HL-60 (cell line): ENCODE measurements around the gene ATP1B3.

ENCODE experiments used
- DNase-seq, 2 experiments: peaks; one replicate each; pipeline ENCODE4 v3.0.0-alpha.2; 2010 to 2020; ENCODE audit warnings: low read depth in 1 of 2, low spot score in 1 of 2
- H3K27ac ChIP-seq: fragments of 250-450 bp; sonication (Bioruptor Pico); replicated peaks from 2 replicates; pipeline ENCODE4 v1.5.1; 2020; ENCODE audit warnings: mild to moderate bottlenecking, moderate library complexity
- H3K27me3 ChIP-seq: fragments of 250-450 bp; sonication (Bioruptor Pico); 2 replicates; pipeline ENCODE4 v1.5.1; 2021; ENCODE audit warnings: mild to moderate bottlenecking, moderate library complexity; ENCODE audit not compliant: insufficient read depth, poor library complexity, severe bottlenecking
- H3K4me3 ChIP-seq: replicated peaks from 2 replicates; pipeline ENCODE4 v1.5.1; 2011; ENCODE audit warnings: mild to moderate bottlenecking, control low read depth, low read length; ENCODE audit not compliant: insufficient read depth
- CTCF ChIP-seq: IDR thresholded peaks from one replicate; pipeline ENCODE4 v1.5.1; 2011; ENCODE audit warnings: low read length, control low read depth, inconsistent platforms; ENCODE audit not compliant: insufficient read depth
- GABPA ChIP-seq: IDR thresholded peaks from 2 replicates; pipeline ENCODE4 v1.6.1; 2012; ENCODE audit warnings: low read depth
- POLR2AphosphoS5 ChIP-seq: IDR thresholded peaks from 2 replicates; pipeline ENCODE4 v1.6.1; 2012; ENCODE audit warnings: low read depth
- REST ChIP-seq: IDR thresholded peaks from 2 replicates; pipeline ENCODE4 v1.6.1; 2012; ENCODE audit warnings: low read depth; ENCODE audit not compliant: insufficient replicate concordance
- SPI1 ChIP-seq: IDR thresholded peaks from 2 replicates; pipeline ENCODE4 v1.6.1; 2012; ENCODE audit warnings: low read depth, mild to moderate bottlenecking, borderline replicate concordance

ATP1B3 gene

GRCh38 chr3:141858312-141858711 is 18.1 kb upstream of the ATP1B3 start:
- Histone ChIP-seq H3K27ac (no peak overlapping the region), H3K27me3 (no peaks in the 10 kb centered on the region), H3K4me3 (no peak overlapping the region)
- no peak for TF ChIP-seq REST
- no peak for DNase-seq

- Histone ChIP-seq H3K27me3 (no peaks in the 10 kb centered on the region), H3K4me3 (no peak overlapping the region), H3K27ac (no peak overlapping the region)
- DNase-seq: no peak
- TF ChIP-seq POLR2AphosphoS5: no peak
- no peak for TF ChIP-seq GABPA
- TF ChIP-seq CTCF: no peak
- no peak for TF ChIP-seq REST
- TF ChIP-seq SPI1: no peak
These were observed 16.8 kb upstream of the ATP1B3 start for GRCh38 chr3:141859651-141860050.

GRCh38 chr3:141860086-141860669 is 16.3 kb upstream of the ATP1B3 start:
- Histone ChIP-seq H3K27ac (no peak overlapping the region), H3K4me3 (no peak overlapping the region), H3K27me3 (no peaks in the 10 kb centered on the region)
- no peak for DNase-seq
- no peak for TF ChIP-seq SPI1
- TF ChIP-seq POLR2AphosphoS5: no peak
- no peak for TF ChIP-seq GABPA
- no peak for TF ChIP-seq REST
- no peak for TF ChIP-seq CTCF
